Activated B cell treated with CpG ODN at 0.5 μM for 24 hours (primary cell): ENCODE measurements around the gene WBP2. TPM values are rescaled to one million over a fixed set of nuclear protein-coding genes. Genes with fewer than 3 reads are reported as not detected.
A peak's percentile ranks its signal among the peaks of the same experiment; 100 is the strongest.

Source experiments
- ATAC-seq: fragments of 200-7000 bp; cut with Tn5 transposase; one replicate; pipeline ENCODE4 v1.10.0; 2021; ENCODE audit warnings: low read depth, mild to moderate bottlenecking, moderate library complexity
- CTCF ChIA-PET: fragments of 350-600 bp; sonication (Branson Sonifier 250); formaldehyde crosslinking; loops from one replicate; lab custom pipeline; 2021; ENCODE audit warnings: antibody characterized with exemption; lab: Charles Lee
- POLR2A ChIA-PET: fragments of 350-600 bp; sonication (Branson Sonifier 250); formaldehyde crosslinking; loops from one replicate; lab custom pipeline; 2021; ENCODE audit warnings: antibody characterized with exemption; lab: Charles Lee
- DNase-seq: peaks from one replicate; pipeline ENCODE4 v3.0.0; 2022
- H3K27ac Mint-ChIP-seq: one replicate; pipeline ENCODE4 v1.8.0; 2020; ENCODE audit warnings: mixed read lengths
- H3K27me3 Mint-ChIP-seq: one replicate; pipeline ENCODE4 v1.8.0; 2021; ENCODE audit warnings: mixed read lengths
- H3K36me3 Mint-ChIP-seq: one replicate; pipeline ENCODE4 v1.8.0; 2021; ENCODE audit warnings: low read depth, mixed read lengths
- H3K4me1 Mint-ChIP-seq: one replicate; pipeline ENCODE4 v1.8.0; 2021; ENCODE audit warnings: mixed read lengths
- H3K4me3 Mint-ChIP-seq: one replicate; pipeline ENCODE4 v1.8.0; 2020; ENCODE audit warnings: mild to moderate bottlenecking, mixed read lengths
- H3K9me3 Mint-ChIP-seq: one replicate; pipeline ENCODE4 v1.8.0; 2020; ENCODE audit warnings: mixed read lengths
- CTCF ChIP-seq: fragments of 200-600 bp; IDR thresholded peaks from one replicate; pipeline ENCODE4 v1.8.0; 2022; ENCODE audit warnings: antibody characterized with exemption, mild to moderate bottlenecking
- intact Hi-C: fragments of 100-400 bp; cut with micrococcal nuclease; formaldehyde crosslinking; loops from one replicate; pipeline ENCODE4 v1.15.1; 2024
- total RNA-seq: library from RNA; stranded (reverse); gene quantifications from 2 replicates; pipeline ENCODE4 v1.2.3, GENCODE V29; 2022

The WBP2 gene
- total RNA-seq, 1 donor from 2014 or later = 66.0 TPM

GRCh38 chr17:75845933-75846691 lies 9.0 kb downstream of the WBP2 start:
- DNase-seq (no peak), ATAC-seq (no peak)
- H3K9me3 Mint-ChIP-seq = no peaks in the 10 kb centered on the region
- TF ChIP-seq CTCF = no peak
- peaks cover 29% of the 10 kb centered on the region for H3K4me1 Mint-ChIP-seq
- peaks cover 59% of the 10 kb centered on the region for H3K36me3 Mint-ChIP-seq
- ChIA-PET CTCF (interaction anchor here (0.6 to 2.8 kb wide), 14 partner anchors 9 to 159 kb away, joined by 3 to 17 read pairs (median 5); partner anchors contain the start of genes GALK1, TRIM47, UNK and WBP2), POLR2A (interaction anchor here (0.5 to 5.2 kb wide), 14 partner anchors 9 to 417 kb away, joined by 3 to 101 read pairs (median 8); partner anchors contain the start of genes GALK1, TRIM47, TRIM65 and UNK)
- intact Hi-C loops = loop anchor here (1.0 to 5.0 kb wide), 5 partner anchors 9 to 179 kb away; partner anchors contain the start of genes RECQL5, SAP30BP, TRIM65 and WBP2
- no peaks in the 10 kb centered on the region for H3K27me3 Mint-ChIP-seq
- H3K4me3 Mint-ChIP-seq = peak overlapping the region; percentile 7
- peak overlapping the region; percentile 75 for H3K27ac Mint-ChIP-seq

- peaks cover 57% of the 10 kb centered on the region for H3K36me3 Mint-ChIP-seq
- peak; percentile 90 for ATAC-seq
- peak; percentile 71 for DNase-seq
- peak overlapping the region; percentile 75 for H3K27ac Mint-ChIP-seq
- POLR2A ChIA-PET = interaction anchor here (0.6 to 5.2 kb wide), 14 partner anchors 10 to 416 kb away, joined by 3 to 101 read pairs (median 10); partner anchors contain the start of genes GALK1, TRIM47, TRIM65 and UNK
- CTCF ChIA-PET = interaction anchor here (0.6 to 2.8 kb wide), 14 partner anchors 9 to 91 kb away, joined by 3 to 17 read pairs (median 4); partner anchors contain the start of genes GALK1, TRIM47, UNK and WBP2
- H3K9me3 Mint-ChIP-seq = no peaks in the 10 kb centered on the region
- intact Hi-C loops = loop anchor here (1.0 to 5.0 kb wide), 5 partner anchors 10 to 178 kb away; partner anchors contain the start of genes RECQL5, SAP30BP, TRIM65 and WBP2
- H3K4me3 Mint-ChIP-seq = peak overlapping the region; percentile 66
- H3K27me3 Mint-ChIP-seq = no peaks in the 10 kb centered on the region
- peaks cover 29% of the 10 kb centered on the region for H3K4me1 Mint-ChIP-seq
- no peak for TF ChIP-seq CTCF
Measured at GRCh38 chr17:75845058-75845711, 9.9 kb downstream of the WBP2 start.

- Mint-ChIP-seq H3K27ac (peak overlapping the region; percentile 91), H3K4me1 (peaks cover 29% of the 10 kb centered on the region), H3K9me3 (no peaks in the 10 kb centered on the region), H3K4me3 (peak overlapping the region; percentile 91), H3K36me3 (peaks cover 56% of the 10 kb centered on the region), H3K27me3 (no peaks in the 10 kb centered on the region)
- intact Hi-C loops = loop anchor here (1.0 to 5.0 kb wide), 6 partner anchors 11 to 177 kb away; partner anchors contain the start of genes RECQL5, SAP30BP, TRIM47 and TRIM65
- ChIA-PET CTCF (interaction anchor here (1.0 to 2.8 kb wide), 11 partner anchors 9 to 91 kb away, joined by 3 to 17 read pairs (median 7); partner anchors contain the start of genes GALK1, TRIM47, UNK and WBP2), POLR2A (interaction anchor here (0.6 to 5.2 kb wide), 19 partner anchors 10 to 649 kb away, joined by 3 to 101 read pairs (median 7); partner anchors contain the start of genes GALK1, TRIM47, TRIM65 and UNK)
- TF ChIP-seq CTCF = no peak
- no peak for DNase-seq
- peak; percentile 4 for ATAC-seq
Measured at GRCh38 chr17:75844530-75845057, 10.5 kb downstream of the WBP2 start.

GRCh38 chr17:75843577-75844529 lies 11.3 kb downstream of the WBP2 start, which contains the start of gene UNC13D:
TSS of gene UNC13D (minus strand) at chr17:75844404. CDS start at chr17:75844337, 67 bp downstream.
- intact Hi-C loops = loop anchor here (5.0 kb wide), 1 partner anchor 33 kb away; the partner anchor contains the start of gene TRIM47

More at GRCh38 chr17:75843577-75844529, 11.3 kb downstream of the WBP2 start, which contains the start of gene UNC13D:
- Mint-ChIP-seq H3K4me1 (peaks cover 29% of the 10 kb centered on the region), H3K4me3 (peak within 1 kb of the TSS; percentile 91), H3K9me3 (no peaks in the 10 kb centered on the region), H3K36me3 (peaks cover 57% of the 10 kb centered on the region), H3K27ac (peak within 1 kb of the TSS; percentile 91), H3K27me3 (no peaks in the 10 kb centered on the region)
- TF ChIP-seq CTCF = no peak
- CTCF ChIA-PET = interaction anchor here (0.9 to 2.8 kb wide), 10 partner anchors 11 to 90 kb away, joined by 3 to 17 read pairs (median 6); partner anchors contain the start of genes MRPL38, TRIM47, UNK and WBP2
- POLR2A ChIA-PET = interaction anchor here (0.6 to 5.2 kb wide), 28 partner anchors 9 to 1125 kb away, joined by 3 to 101 read pairs (median 5); partner anchors contain the start of genes GALK1, RECQL5, SAP30BP and TRIM47
- DNase-seq = peak; percentile 56
- peak; percentile 53 for ATAC-seq
